ENCODE data around the gene EIF4A2.

The EIF4A2 gene

DNA sequence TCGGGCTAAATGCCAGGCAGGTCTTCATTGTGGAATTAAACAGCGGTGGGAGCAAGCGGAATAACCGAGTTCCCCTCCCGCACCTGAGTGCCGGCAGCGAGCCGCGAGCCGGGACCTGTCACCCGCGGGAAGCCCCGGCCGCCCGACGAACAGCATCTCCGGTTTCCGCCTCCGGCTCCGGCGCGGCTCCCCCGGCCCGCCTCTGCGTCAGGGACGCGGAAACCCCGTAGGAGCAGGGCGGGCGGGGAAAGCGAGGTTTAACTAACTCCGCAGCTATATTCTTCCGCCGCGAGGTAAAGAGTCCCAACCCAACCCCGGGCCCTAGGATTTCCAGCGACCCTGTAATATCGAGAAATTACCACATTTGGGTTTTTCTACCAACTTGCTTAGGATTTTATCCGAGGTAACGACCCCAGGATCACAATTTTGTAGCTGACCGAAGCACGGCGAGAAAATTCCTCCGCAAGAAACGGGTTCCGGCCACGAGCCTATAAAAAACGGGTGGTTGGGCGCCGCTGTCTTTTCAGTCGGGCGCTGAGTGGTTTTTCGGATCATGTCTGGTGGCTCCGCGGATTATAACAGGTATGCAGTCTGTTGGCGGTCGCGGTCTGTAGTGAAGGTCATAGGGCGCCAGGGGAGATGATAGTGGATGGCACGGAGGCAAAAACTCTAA, at the start of gene EIF4A2:
TSS of gene EIF4A2 (plus strand) at position 520 of the 673 bp plus-strand sequence. CDS start at position 554, 34 bp downstream.
- DNase-seq, result peak; percentile 59 to 96 (median 80)

DNA sequence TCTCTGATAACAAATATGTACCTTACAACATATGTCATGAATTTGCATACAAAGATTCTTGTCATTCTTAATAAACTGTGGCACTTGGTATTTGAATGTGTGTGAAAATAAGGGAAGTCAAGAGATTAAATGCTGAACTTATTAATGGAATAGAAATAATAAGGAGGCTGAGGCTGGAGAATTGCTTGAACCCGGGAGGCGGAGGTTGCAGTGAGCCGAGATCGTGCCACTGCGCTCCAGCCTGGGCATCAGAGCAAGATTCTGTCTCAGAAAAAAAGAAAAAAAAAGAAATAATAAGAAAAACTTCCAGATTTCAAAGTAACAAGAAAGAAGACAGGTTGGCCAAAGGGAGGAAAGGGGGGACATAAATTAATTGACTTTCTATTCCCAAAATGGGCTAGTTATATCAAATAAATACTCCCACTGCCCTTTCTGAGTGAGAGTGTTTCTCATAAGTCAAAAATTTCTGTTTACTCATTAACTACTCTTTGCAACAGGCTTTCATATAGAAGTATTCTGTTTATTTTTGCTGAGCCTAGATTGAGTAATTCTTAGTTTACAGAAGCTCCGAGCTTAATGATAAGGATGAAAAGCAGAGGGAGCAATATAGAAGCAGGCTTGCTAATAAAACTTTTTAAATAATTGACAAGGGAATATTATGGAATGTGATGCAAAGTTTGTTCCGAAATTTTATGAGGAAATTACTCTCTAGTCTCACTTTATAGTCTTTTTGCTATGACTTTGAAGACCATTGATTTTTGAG, 40.6 kb upstream of the EIF4A2 start:
- DNase-seq, result no peak

DNA sequence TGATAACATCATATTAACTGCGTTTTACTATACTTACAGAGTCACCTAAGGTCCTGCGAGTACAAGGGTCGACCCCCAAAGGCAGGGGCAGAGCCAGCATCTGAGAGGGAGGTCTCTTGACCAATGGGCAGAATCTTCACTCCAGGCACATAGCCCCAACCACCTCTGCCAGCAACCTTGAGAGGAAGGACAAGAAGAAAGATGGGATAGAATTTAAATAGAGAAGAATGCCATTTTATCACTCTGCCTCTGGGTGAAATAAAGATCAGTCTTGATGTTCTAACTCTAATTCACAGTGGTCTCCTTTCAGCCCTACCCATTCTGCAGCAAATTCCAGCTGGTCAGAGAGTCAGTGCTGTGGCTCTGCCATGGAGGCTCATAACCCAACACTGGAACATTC, 39.7 kb upstream of the EIF4A2 start:
- no peak for DNase-seq

DNA sequence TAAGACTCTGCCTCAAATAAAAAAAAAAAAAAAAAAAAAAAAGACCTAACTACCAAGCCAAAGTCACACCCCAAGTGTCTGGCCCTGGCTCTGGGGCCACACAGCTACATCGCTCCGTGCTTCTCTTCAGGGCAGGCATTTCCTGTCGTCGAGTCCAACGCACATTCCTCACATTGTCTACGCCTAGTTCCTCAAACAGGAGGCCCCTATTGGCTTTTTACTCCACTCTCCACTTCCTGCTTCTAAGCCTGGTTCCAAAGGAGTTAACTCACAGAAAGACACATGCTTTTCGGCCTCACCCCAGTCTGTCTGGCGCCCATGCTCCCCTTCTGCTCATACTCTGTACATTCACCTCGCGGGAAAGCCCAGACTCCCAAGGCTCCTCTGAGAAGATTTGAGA, 37.4 kb upstream of the EIF4A2 start:
- peak in 4 of 51 donors; percentile 1 to 5 (median 3) for DNase-seq

DNA sequence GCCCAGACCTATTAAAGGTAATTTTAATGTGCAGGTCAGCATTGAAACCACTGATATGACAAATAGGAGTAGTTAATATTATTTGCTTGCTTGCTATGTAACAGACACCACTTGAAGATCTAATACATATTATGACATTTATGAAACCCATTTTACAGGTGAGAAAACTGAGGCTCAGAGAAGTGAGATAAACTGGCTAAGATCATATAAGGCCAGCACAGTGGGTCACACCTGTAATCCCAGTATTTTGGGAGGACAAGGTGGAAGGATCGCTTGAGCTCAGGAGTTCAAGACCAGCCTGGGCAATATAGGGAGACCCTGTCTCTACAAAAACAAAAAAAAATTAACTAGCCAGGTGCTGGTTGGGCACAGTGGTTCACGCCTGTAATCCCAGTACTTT, 33.1 kb upstream of the EIF4A2 start:
- no peak for DNase-seq

DNA sequence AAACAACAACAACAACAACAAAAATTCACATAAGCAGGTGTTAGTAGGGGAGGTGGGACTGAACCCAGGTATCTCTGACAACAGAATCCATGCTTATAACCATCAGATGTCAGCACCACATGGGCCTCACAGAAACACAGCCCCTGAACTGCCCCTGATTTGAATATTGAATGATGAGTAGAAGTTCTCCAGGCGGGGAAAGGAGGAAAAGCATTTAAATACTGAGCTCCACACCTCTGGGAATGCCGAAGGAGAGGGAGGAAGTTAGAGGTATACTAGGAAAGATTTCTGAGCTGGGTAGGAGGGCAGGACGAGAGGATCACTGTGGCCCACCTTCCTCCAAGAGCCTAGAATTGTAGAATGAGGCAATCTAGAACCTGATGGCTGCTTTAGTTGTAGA, 31.9 kb upstream of the EIF4A2 start:
- no peak for DNase-seq

DNA sequence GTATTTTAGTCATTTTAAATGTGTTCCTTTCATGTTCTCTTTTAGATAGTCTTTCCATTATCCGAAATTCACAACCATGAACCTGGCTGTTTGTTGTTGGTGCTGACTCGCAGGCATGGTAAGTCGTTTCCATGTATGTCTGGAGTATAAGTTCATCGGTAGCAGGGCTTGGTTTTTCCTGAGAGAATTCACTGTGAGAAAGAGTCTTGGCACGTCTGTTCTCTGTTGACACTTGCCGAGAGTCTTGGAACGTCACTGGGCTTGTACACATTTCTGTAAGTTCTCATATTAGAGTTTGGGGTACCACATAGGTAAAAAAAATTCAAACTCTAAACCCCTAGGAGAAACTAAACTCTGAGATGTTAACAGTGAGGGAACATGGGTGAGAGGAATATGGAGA, 29.4 kb upstream of the EIF4A2 start:
- DNase-seq, result no peak

DNA sequence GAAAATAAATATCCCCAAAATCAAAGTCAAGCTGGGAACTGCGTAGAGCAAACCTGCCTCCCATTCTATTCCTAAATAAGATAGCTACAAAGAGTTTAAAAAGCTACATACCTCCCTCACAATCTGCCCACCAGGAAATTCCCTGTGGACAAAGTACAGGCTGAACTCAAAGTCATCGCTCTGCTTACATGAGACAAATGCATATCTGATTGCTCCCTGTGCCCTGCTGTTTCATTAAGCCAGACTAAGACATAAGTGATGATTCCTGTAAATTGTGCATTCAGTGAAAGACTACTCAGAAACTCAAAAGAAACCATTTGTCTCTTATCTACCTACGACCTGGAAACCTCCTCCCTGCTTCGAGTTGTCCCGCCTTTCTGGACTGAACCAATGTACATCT, 28.5 kb upstream of the EIF4A2 start:
- no peak for DNase-seq

DNA sequence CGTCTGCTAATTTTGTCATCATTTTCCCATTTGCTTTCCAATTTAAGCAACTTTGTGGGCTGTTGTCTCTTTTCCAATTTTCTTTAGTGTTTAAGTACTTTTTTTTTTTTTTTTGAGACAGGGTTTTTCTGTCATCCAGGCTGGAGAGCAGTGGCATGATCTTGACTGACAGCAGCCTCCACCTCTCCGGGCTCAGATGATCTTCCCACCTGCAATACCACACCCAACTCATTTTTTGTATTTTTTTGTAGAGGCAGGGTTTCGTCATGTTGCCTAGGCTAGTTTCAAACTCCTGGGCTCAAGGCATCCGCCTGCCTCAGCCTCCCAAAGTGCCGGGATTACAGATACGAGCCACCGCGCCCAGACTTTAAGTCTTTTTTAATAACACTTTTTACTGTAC, 26.2 kb upstream of the EIF4A2 start:
- DNase-seq, result no peak

DNA sequence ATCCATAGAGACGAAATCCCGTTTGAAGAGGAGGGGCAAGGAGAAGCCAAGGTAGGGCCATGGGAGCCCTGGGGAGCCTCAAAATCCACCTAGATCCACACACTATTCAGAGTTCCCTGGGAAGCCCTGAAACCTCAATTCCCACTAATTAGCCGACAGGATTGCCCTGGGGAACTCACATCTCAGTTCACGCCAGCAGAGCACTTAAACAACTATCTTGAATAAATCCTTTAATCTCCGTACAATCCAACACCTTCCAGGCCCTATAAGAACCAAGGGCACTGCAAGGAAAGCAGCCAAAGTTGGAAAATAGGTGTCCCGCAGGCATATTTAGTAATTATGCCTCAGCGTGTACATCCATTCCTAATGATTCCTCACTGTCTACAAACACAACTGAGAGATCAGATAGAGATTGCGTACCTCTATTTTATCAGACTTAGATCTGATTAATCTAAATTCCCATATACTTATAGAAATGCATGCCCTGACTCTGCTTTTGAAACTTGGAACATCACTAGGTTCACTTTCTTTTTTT, 25.6 kb upstream of the EIF4A2 start:
- DNase-seq, result no peak

DNA sequence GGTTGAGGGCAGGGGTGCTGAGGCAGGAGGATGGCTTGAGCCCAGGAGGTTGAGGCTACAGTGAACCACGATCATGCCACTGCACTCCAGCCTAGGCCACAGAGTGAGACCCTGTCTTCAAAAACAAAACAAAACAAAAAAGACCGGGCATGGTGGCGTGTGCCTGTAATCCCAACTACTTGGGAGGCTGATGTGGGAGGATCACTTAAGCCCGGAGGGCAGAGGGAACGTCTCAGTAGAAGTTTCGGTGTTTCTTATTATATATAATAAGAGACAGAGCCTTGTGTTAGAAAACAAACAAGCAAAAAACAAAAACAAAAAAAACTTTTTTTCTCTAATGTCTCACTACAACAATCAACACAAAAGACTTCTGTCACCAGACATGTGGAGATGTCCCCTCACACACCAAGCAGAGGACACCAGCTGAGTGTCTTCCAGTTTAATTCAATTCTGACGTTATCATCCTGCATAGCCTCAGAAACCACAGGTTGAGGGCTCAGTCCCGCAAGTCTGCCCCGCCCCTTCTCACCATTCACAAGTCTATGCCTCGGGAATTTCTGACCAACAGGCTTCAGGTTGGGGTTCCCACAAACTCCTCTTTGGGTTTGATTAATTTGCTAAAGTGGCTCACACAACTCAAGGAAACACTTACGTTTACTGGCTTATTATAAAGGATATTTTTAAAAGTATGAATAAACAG, 24.0 kb upstream of the EIF4A2 start:
- DNase-seq, result no peak

DNA sequence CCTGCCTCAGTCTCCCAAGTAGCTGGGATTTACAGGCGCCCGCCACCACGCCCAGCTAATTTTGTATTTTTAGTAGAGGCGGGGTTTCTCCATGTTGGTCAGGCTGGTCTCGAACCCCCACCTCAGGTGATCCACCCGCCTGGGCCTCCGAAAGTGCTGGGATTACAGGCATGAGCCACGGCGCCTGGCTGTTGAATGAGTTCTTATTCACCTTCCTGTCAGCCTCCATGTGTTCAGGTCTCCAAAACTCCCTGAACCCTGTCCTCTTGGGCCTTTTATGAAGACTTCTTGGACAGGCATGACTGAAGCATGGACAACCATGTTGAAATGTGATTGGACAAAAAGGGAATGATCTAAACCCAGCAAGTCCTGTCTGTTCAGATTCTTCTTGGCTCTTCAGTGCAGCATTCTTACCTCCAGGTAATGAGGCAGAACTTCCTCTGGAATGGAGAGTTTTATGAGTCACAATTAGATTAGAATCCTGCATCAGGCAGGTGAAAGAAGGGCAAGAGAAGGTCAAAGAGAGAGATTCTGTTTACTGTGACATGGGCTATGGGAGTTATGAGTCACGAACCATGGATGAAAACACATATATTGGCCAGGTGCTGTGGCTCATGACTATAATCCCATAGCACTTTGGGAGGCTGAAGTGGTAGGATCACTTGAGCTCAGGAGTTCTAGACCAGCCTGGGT, 23.1 kb upstream of the EIF4A2 start:
- no peak for DNase-seq

DNA sequence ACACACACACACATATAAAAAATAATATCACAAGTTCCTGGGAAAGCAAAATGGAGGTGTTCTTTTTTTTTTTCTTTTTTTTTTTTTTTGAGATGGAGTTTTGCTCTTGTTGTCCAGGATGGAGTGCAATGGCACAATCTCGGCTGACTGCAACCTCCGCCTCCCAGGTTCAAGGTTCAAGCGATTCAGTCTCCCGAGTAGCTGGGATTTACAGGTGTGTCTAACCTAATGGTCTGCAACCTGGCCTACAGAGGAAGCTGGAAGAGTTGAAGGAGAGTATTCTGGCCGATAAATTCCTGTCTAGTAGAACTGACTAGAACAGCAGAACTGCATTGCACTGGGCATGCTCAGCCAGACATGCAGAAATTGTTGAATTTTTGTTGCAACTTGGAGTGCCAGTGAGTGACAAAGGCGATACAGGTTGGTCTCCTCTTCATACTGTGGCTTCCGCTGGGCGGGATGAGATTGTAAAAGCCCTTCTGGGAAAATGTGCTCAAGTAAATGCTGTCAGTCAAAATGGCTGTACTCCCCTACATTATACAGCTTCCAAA, 22.4 kb upstream of the EIF4A2 start:
- DNase-seq, result no peak

DNA sequence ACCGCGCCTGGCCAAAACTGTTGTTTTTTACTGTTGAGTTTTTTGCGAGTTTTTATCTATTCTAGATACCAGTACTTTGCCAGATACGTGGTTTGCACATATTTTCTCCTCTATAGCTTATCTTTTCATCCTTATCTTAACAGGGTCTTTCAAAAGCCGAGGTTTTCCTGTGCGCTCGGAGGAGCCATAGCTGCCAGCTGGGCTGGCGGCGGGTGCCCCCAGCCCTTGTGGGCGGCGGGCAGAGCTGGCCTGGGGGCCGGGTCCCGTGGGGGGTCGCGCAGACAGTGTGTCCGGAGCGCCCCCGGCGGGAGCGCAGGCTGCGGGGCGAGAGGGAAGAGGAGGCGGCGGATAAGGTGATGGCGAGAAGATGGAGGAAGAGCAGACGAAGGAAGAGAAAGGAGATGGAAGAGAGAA, 11.1 kb upstream of the EIF4A2 start:
- peak in 7 of 51 donors; percentile 9 to 34 (median 16) for DNase-seq

DNA sequence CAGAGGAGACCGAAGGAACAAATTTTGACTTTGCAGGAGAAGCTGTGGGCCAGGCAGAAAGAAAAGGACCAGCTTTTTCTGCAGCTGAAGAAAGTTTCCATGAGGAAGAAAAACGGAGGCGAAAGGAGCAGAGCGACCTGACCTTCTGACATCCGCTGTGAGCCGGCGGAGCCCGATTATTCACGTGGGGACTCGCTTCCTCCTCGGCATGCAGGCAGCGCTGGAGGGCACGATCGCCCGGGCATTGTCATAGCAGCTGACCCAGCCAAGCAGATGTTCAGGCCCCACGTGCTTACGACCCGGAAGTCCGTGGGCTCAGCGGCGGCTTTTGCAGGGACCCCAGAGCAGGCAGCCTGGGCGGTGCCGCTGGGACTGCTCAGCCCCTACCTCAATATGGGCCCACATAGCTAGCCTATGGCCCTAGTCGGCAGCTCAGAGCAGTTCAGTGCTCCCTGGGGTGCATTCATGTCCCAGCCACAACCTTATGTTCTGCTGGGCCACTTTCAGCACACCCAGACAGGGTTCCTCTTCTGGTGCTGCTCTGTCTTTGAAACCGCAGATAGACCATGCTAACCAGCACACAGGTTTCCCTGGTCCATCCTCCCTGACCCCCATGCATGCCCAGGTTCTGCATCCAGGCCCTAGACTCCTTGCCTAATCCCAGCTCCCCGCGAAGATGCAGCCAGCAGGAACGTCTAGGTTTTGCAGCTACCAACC, 10.5 kb upstream of the EIF4A2 start:
- DNase-seq, result peak in 48 of 51 donors; percentile 5 to 72 (median 42)

DNA sequence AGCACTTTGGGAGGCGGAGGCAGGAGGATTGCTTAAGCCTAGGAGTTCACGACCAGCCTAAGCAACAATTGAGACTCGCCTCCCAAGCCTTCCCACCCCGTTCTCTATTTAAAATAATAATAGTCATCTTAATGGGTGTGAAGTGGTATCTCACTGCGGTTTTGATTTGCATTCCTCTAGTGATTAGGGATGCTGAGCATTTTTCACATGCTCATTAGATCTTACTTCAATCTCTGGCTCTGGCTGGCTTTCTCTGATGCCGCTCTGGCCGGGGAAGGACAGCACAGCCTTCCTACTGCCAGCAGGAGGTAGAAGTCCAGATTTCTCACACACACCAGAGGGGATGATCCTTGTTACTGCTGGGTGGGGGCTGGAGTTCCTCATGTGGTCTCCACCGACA, 7.4 kb upstream of the EIF4A2 start:
- no peak for DNase-seq

DNA sequence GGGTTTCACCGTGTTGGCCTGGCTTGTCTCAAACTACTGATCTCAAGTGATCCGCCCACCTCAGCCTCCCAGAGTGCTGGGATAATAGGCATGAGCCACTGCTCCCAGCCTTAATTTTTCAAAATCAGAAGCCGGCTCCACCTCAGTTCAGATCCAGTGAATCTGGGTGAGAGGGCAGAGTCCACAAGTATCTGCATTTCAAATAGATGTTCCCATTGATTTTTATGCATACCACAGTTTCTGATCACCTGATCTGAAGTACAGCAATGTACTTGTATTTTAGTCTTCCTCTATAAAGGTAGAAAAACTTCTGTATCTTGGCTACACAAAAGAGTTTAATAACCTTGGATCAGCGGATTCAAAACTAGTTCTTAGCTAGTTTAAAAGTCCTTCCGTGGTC, 4.2 kb upstream of the EIF4A2 start:
- DNase-seq, result no peak

DNA sequence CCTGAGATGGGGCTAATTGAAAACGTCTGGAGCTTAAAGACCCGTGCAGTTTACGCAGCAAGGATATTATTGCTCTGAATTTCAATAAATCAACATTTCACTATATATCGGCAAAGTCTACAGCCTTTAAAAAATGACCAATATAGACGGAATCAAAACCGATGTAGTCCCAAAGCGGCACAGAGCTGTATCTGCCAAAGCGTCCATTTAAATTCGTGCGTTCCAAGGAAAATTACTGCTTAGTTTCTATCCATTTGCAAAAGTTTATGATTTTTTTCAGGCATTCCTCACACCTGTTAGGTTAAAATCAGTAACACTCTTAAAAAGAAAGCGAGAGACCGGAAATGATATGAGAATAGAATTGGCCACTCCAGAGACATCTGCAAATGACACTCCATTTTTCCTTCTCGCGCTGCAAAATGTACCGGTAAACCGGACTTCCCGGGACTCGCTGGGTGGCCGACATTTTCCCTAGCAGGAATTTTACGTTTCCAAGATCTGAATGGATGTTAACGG, 777 bp upstream of the EIF4A2 start:
- DNase-seq, result no peak

DNA sequence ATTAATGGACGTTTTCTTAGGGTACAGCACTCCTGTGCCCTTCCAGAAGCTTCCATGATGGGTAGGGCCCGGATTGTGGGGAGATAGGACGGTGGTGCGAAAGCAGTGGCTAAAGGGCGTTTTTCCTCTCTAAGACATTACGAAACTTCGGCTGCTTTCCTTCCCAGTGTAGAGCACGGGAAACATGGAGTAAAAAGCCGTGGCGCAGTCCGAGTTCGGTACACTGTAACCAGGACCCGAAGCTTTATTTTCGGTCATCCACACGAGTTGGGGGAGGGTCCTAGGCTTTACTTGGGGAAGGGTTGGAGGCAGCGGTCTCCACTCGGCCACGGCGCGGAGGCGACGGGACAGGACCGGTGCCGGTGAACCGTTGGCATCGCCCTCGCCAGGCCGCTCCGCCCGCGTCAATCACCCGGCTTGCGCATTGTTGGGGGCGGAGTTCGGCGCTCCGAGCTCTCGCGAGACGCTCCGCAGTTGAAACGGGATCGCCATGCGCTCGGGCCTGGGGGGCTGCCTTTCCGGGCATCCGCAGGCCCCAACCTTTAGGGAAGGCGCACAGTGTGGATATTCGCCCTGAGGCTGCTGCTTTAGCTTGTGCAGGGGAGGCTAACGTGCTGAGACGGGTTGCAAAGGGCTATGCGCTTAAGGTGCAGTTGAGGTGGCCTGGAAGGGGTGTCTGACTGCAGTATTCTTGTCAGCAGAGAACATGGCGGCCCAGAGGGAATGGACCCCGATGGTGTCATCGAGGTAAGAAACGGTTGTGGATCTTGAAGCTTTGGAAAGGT, 546 bp downstream of the EIF4A2 start:
- peak; percentile 7 to 89 (median 68) for DNase-seq
